Measurements from ENCODE around the gene WDR48.

Gene WDR48

GRCh38 chr3:39118931-39119660 lies 67.3 kb downstream of the WDR48 start:
- in situ Hi-C loops (cut with HindIII; ENCODE audit: low sequenced_read_pairs) = loop anchor here (5.0 kb wide), 1 partner anchor 173 kb away; no protein-coding TSS in a partner anchor

DNA sequence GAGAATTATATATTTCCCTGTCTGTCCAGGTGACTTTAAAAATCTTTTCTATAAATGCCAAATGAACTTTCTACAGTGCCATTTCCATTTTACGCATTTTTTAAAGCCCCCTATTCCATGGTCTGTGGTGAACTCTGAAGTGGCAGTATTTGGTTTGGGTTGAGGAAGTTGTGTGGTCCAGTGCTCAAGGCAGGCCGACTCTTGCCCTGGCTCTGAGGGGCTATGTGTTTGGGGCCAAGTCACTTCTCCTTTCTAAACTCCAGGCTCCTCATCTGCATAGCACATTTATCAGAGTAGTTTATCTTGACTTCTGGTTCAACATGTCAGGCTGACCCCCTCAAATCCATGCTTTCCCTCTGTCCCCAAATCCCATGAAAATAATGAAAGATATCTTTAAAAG lies 69.8 kb downstream of the WDR48 start:
- in situ Hi-C loops (cut with HindIII; ENCODE audit: low sequenced_read_pairs) = no loop called here

DNA sequence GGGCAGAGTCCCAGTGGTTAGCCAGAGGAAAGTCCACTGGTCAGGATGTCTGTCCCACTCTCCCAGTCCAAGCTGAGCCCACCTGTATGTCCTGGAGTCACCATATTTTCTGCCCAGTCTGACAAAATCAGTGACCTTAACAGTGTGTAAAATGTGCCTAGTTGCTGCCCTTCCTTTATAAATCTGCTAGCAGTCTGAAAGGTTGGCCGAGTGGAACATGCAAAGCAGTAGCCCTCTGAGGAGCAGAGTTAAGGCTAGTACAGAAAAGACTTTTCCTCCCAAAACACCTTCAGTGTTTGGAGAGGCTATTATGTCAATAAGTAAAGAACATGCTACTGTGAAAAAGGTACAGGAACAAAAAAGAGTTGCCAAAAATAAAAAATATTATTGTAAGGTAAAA lies 71.0 kb downstream of the WDR48 start:
- in situ Hi-C loops (cut with HindIII; ENCODE audit: low sequenced_read_pairs) = no loop called here

DNA sequence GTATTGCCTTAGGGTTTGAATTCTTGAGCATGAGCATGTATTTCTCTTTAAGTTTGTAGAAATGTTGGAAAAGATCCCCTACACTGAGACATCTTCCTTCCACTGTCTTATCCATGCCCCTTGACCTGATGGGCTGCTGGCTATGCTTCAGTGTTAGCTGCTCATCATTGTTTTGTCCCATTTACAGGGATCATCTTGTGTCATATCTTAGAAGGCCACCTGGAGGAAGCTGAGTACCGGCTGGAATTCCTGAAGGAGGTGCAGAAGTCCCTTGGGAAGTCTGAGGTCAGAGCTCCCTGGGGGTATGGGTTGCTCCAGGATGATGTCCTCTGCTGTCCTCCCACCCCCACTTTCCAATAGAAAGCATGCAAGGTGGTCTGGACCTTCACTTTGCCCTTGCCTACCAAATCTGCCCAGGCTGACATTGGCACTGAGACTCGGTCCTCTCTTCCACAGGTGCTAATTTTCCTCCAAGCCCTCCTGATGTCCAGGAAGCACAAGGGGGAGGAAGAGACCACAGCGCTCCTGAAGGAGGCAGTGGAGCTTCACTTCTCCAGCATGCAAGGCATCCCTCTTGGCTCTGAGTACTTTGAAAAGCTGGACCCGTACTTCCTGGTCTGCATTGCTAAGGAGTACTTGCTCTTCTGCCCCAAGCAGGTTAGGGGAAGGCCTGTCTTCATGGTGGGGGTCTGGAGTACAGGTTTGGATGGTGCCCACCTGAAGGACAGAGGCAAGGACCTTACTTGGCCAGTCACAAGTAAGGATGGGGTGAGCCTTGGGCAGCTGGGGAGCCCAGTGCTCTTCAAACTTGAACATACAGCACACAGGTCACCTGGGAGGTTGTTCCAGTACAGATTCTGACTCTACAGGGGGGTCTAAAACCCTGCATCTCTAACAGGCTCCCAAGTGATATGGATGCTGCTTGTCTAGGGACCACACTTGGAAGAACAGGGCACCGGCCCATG lies 73.3 kb downstream of the WDR48 start:
- in situ Hi-C loops (cut with HindIII; ENCODE audit: low sequenced_read_pairs) = no loop called here

- in situ Hi-C loops (cut with HindIII; ENCODE audit: low sequenced_read_pairs) = no loop called here
Observed at GRCh38 chr3:39125841-39126500, 74.2 kb downstream of the WDR48 start.

GRCh38 chr3:39126532-39127071 lies 74.8 kb downstream of the WDR48 start:
- in situ Hi-C loops (cut with HindIII; ENCODE audit: low sequenced_read_pairs) = no loop called here

GRCh38 chr3:39127269-39127907 lies 75.6 kb downstream of the WDR48 start:
- in situ Hi-C loops (cut with HindIII; ENCODE audit: low sequenced_read_pairs) = no loop called here

- in situ Hi-C loops (cut with HindIII; ENCODE audit: low sequenced_read_pairs) = no loop called here
Observed at GRCh38 chr3:39127908-39128304, 76.1 kb downstream of the WDR48 start.

- in situ Hi-C loops (cut with HindIII; ENCODE audit: low sequenced_read_pairs) = no loop called here
Observed at GRCh38 chr3:39128951-39129350, 77.1 kb downstream of the WDR48 start.

GRCh38 chr3:39130026-39130425 lies 78.2 kb downstream of the WDR48 start:
- in situ Hi-C loops (cut with HindIII; ENCODE audit: low sequenced_read_pairs) = no loop called here

GRCh38 chr3:39130693-39131265 lies 79.0 kb downstream of the WDR48 start:
- in situ Hi-C loops (cut with HindIII; ENCODE audit: low sequenced_read_pairs) = no loop called here

GRCh38 chr3:39132096-39133092 lies 80.6 kb downstream of the WDR48 start:
- in situ Hi-C loops (cut with HindIII; ENCODE audit: low sequenced_read_pairs) = no loop called here

DNA sequence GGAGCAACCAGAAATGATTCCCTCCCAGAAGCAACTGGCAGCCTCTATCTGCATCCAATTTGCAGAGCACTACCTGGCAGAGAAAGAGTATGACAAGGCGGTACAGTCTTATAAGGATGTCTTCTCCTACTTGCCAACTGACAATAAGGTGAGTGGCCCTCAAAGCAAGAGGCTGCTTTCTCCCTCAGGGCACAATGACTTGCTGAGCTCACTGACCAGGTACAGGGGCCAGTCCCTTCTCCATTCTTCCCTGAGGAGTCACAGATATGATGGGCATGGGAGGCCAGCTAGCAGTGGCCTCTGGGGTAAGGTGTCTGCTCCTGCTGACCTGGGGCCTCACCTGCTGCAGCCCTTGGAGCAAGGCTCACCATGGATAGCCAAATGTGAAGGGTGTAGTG lies 81.3 kb downstream of the WDR48 start:
- in situ Hi-C loops (cut with HindIII; ENCODE audit: low sequenced_read_pairs) = no loop called here

- in situ Hi-C loops (cut with HindIII; ENCODE audit: low sequenced_read_pairs) = no loop called here
Observed at GRCh38 chr3:39133822-39134221, 82.0 kb downstream of the WDR48 start.

DNA sequence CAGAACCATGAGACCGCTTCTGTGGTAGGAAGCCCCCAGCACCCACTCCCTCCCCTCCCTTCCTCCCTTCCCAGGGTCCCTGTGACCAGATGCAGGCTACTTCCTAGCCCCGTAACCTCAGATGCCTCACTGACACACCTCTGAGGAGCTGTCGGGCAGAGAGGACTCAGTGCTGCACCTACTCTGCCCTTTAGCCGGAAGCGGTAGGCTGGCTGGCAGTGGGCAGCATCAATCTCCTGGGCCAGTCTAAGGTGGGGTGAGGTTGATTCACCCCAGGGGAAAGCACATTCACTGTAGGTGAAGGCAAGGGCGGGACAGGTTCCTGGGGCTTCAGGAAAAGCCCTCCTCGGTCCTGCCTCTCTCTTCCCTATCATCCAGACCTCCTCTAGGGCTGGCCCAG lies 82.5 kb downstream of the WDR48 start:
- in situ Hi-C loops (cut with HindIII; ENCODE audit: low sequenced_read_pairs) = no loop called here

DNA sequence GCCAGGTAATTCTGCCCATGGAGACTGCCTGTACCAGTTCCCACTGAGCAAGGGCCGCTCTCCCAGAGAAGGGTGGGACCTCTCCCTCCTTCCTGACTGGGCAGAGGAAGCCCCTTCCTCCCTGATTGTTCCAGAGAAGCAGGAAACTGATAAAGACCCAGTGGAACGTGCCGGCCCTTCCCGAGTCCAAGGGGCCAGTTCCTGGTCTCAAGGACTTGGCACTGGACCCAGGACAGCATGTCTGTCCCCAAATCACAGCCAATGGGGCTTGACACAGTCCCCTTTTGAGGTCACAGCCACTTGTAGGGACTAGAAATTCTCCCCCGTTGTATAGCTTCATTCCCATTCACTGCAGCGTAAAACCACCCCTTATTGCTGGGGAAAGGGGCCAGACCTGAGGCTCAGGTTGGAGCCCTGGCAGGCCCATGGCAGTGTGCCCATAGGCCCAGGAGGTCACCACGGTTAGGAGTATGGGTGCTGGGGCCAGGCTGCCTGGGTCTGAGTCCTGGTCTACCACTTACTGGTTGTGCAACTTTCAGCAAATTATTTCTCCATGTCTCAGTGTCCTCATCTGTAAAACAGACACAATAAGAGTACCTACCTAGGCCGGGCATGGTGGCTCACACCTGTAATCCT lies 83.5 kb downstream of the WDR48 start:
- in situ Hi-C loops (cut with HindIII; ENCODE audit: low sequenced_read_pairs) = no loop called here

DNA sequence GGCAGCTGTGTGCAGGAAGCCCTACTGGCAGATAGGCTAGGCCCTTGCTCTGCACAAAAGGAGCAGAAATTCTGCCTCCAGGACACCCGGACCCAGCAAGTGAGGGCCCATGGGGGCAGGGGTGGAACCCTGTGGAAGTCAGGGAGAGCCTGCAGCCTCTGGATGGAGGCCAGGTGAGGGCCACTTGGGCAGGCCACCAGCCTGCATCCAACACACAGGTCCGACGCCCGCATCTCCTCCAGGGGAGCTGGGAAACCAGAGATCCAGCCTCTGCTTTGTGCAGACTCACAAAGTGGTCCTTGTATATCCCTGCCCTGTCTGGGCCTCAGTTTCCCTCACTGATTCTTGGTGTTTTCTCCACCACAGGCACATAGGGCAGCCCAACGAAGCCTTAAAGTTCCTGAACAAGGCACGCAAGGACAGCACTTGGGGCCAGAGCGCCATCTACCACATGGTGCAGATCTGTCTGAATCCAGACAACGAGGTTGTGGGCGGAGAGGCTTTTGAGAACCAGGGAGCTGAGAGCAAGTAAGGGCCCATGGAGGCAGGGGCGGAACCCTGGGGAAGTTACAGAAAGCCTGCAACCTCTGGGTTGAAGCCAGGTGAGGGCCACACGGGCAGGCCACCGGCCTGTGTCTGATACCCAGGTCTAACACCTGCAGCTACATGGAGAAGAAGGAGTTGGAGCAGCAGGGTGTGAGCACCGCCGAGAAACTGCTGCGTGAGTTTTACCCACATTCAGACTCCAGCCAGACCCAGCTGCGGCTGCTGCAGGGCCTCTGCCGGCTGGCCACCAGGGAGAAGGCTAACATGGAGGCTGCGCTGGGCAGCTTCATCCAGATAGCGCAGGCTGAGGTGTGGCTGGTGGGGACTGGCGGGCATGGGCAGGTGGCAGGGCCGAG lies 85.0 kb downstream of the WDR48 start:
- in situ Hi-C loops (cut with HindIII; ENCODE audit: low sequenced_read_pairs) = no loop called here

Measured in DLD1 (cell line).